ENCODE measurements around the gene PTPN5. TPM values are rescaled to one million over a fixed set of nuclear protein-coding genes. Genes with fewer than 3 reads are reported as not detected.

PTPN5 gene
- total RNA-seq, 4 donors from 2014 or later: 0.27 to 0.64 TPM; not detected in 2

GRCh38 chr11:18741783-18742182 is 49.8 kb downstream of the PTPN5 start:
- in situ Hi-C loops (cut with MboI; ENCODE audit: low pct_ligation_motif_present in 1 of 4, low pct_unique_long_range_greater_than_20kb in 1 of 4, low sequenced_read_pairs in 3 of 4): loop anchor here in 2 of 4 donors (25.0 kb wide), 3 partner anchors 179 to 629 kb away; partner anchors contain the start of genes SAAL1 (in 2 of the 2) and TSG101 (in 1 of the 2)
- no peak for DNase-seq
- no peaks in the 10 kb centered on the region for H3K9me3 ChIP-seq
- no peaks in the 10 kb centered on the region for H3K36me3 ChIP-seq
- no peak for TF ChIP-seq CTCF (IDR thresholded peaks at IDR 0.05)
- TF ChIP-seq POLR2AphosphoS5 (IDR thresholded peaks at IDR 0.05): no peak
- no peak for TF ChIP-seq POLR2A (IDR thresholded peaks at IDR 0.05)
- TF ChIP-seq EP300 (IDR thresholded peaks at IDR 0.05; ENCODE audit: low read depth): no peak
- no peaks in the 10 kb centered on the region for H3K4me1 ChIP-seq
- WGBS, 2 donors (ENCODE audit: low coverage in 1 of 2): 89 to 100% methylated on average over 1 to 3 of the region's 3 CpGs
- H3K27me3 ChIP-seq: no peaks in the 10 kb centered on the region
- no peak overlapping the region for H3K4me3 ChIP-seq
- no peak overlapping the region for H3K27ac ChIP-seq
- intact Hi-C loops (cut with DNase I; ENCODE audit: low total_unique reads): no loop called here

GRCh38 chr11:18739685-18740084 is 51.9 kb downstream of the PTPN5 start:
- no peak for DNase-seq
- intact Hi-C loops (cut with DNase I; ENCODE audit: low total_unique reads): no loop called here
- H3K4me3 ChIP-seq: no peak overlapping the region
- TF ChIP-seq CTCF (IDR thresholded peaks at IDR 0.05): no peak
- no peak for TF ChIP-seq POLR2A (IDR thresholded peaks at IDR 0.05)
- TF ChIP-seq EP300 (IDR thresholded peaks at IDR 0.05; ENCODE audit: low read depth): no peak
- TF ChIP-seq POLR2AphosphoS5 (IDR thresholded peaks at IDR 0.05): no peak
- H3K27me3 ChIP-seq: no peaks in the 10 kb centered on the region
- in situ Hi-C loops (cut with MboI; ENCODE audit: low pct_ligation_motif_present in 1 of 4, low pct_unique_long_range_greater_than_20kb in 1 of 4, low sequenced_read_pairs in 3 of 4): loop anchor here in 3 of 4 donors (10.0 to 25.0 kb wide), 4 partner anchors 177 to 627 kb away; partner anchors contain the start of genes SAAL1 (in 2 of the 3) and TSG101 (in 1 of the 3)
- no peaks in the 10 kb centered on the region for H3K4me1 ChIP-seq
- H3K27ac ChIP-seq: no peak overlapping the region
- H3K9me3 ChIP-seq: no peaks in the 10 kb centered on the region
- no peaks in the 10 kb centered on the region for H3K36me3 ChIP-seq
- 89% methylated on average over 4 of the region's 4 CpGs; no CpG with 5 or more reads in 1 of the 2 donors for WGBS, 2 donors (ENCODE audit: low coverage in 1 of 2)

GRCh38 chr11:18737642-18738041 is 54.0 kb downstream of the PTPN5 start:
- DNase-seq: no peak
- H3K27me3 ChIP-seq: no peaks in the 10 kb centered on the region
- H3K4me1 ChIP-seq: no peaks in the 10 kb centered on the region
- no peak overlapping the region for H3K4me3 ChIP-seq
- TF ChIP-seq POLR2AphosphoS5 (IDR thresholded peaks at IDR 0.05): no peak
- TF ChIP-seq CTCF (IDR thresholded peaks at IDR 0.05): no peak
- no peak for TF ChIP-seq EP300 (IDR thresholded peaks at IDR 0.05; ENCODE audit: low read depth)
- TF ChIP-seq POLR2A (IDR thresholded peaks at IDR 0.05): no peak
- in situ Hi-C loops (cut with MboI; ENCODE audit: low pct_ligation_motif_present in 1 of 4, low pct_unique_long_range_greater_than_20kb in 1 of 4, low sequenced_read_pairs in 3 of 4) (loop anchor here in 3 of 4 donors (10.0 to 25.0 kb wide), 4 partner anchors 175 to 625 kb away; partner anchors contain the start of genes SAAL1 (in 2 of the 3) and TSG101 (in 1 of the 3)), intact Hi-C loops (cut with DNase I; ENCODE audit: low total_unique reads) (no loop called here)
- no peak overlapping the region for H3K27ac ChIP-seq
- 87 to 90% methylated on average over 3 to 8 of the region's 8 CpGs for WGBS, 2 donors (ENCODE audit: low coverage in 1 of 2)
- no peaks in the 10 kb centered on the region for H3K9me3 ChIP-seq
- H3K36me3 ChIP-seq: no peaks in the 10 kb centered on the region

GRCh38 chr11:18736590-18737148 is 54.9 kb downstream of the PTPN5 start:
- H3K36me3 ChIP-seq: no peaks in the 10 kb centered on the region
- H3K27ac ChIP-seq: no peak overlapping the region
- in situ Hi-C loops (cut with MboI; ENCODE audit: low pct_ligation_motif_present in 1 of 4, low pct_unique_long_range_greater_than_20kb in 1 of 4, low sequenced_read_pairs in 3 of 4) (loop anchor here in 3 of 4 donors (10.0 to 25.0 kb wide), 4 partner anchors 174 to 624 kb away; partner anchors contain the start of genes SAAL1 (in 2 of the 3) and TSG101 (in 1 of the 3)), intact Hi-C loops (cut with DNase I; ENCODE audit: low total_unique reads) (no loop called here)
- DNase-seq: no peak
- H3K9me3 ChIP-seq: no peaks in the 10 kb centered on the region
- H3K4me1 ChIP-seq: no peaks in the 10 kb centered on the region
- H3K27me3 ChIP-seq: no peaks in the 10 kb centered on the region
- no peak for TF ChIP-seq EP300 (IDR thresholded peaks at IDR 0.05; ENCODE audit: low read depth)
- no peak for TF ChIP-seq CTCF (IDR thresholded peaks at IDR 0.05)
- no peak for TF ChIP-seq POLR2AphosphoS5 (IDR thresholded peaks at IDR 0.05)
- TF ChIP-seq POLR2A (IDR thresholded peaks at IDR 0.05): no peak
- WGBS, 2 donors (ENCODE audit: low coverage in 1 of 2): 47 to 67% methylated on average over 2 to 10 of the region's 10 CpGs
- no peak overlapping the region for H3K4me3 ChIP-seq

Measured in transverse colon (tissue), 4 donors.